Breast epithelium (tissue), 4 donors: ENCODE data around the gene PDLIM5. TPM values are rescaled to one million over a fixed set of nuclear protein-coding genes. Genes with fewer than 3 reads are reported as not detected.
A peak's percentile ranks its signal among the peaks of the same experiment; 100 is the strongest.

ENCODE experiments used
- DNase-seq, 2 donors: peaks; one replicate each; pipeline ENCODE4 v3.0.0-alpha.2; 2019; ENCODE audit warnings: low spot score in 2 of 2
- H3K27ac ChIP-seq, 2 donors: fragments of 200-600 bp; sonication (generic) in 1 of 2; one replicate each; pipeline ENCODE4 v1.5.1; 2016 to 2019; ENCODE audit warnings: mild to moderate bottlenecking in 1 of 2
- H3K27me3 ChIP-seq, 2 donors: fragments of 200-600 bp; sonication (generic) in 1 of 2; one replicate each; pipeline versions ENCODE4 v1.5.1 to v1.6.0; 2017 to 2019; ENCODE audit warnings: control low read depth in 1 of 2, mild to moderate bottlenecking in 1 of 2
- H3K36me3 ChIP-seq: fragments of 200-600 bp; one replicate; pipeline ENCODE4 v1.5.1; 2019
- H3K4me1 ChIP-seq, 2 donors: fragments of 200-600 bp; sonication (generic); one replicate each; pipeline ENCODE4 v1.5.1; 2016 to 2019; ENCODE audit warnings: control low read depth in 1 of 2
- H3K4me3 ChIP-seq, 3 donors: fragments of 200-600 bp; sonication (generic); 1 replicate in 2 of 3; 2 replicates in 1 of 3; pipeline ENCODE4 v1.5.1; 2016 to 2019; ENCODE audit warnings: mild to moderate bottlenecking in 3 of 3, moderate library complexity in 2 of 3
- H3K9me3 ChIP-seq, 2 donors: fragments of 200-600 bp; sonication (generic) in 1 of 2; one replicate each; pipeline ENCODE4 v1.5.1; 2016 to 2019; ENCODE audit warnings: control low read depth in 1 of 2
- POLR2A ChIP-seq: fragments of 450-650 bp; IDR thresholded peaks from one replicate; pipeline ENCODE4 v1.6.1; 2016; ENCODE audit warnings: antibody characterized with exemption, mild to moderate bottlenecking, moderate library complexity
- POLR2AphosphoS5 ChIP-seq, 3 donors: sonication (generic); formaldehyde crosslinking; IDR thresholded peaks; one replicate each; pipeline ENCODE4 v1.6.1; 2017; ENCODE audit warnings: antibody characterized with exemption in 3 of 3
- intact Hi-C: fragments of 100-400 bp; cut with DNase I; formaldehyde crosslinking; loops from one replicate; pipeline ENCODE4 v1.15.1; 2023; ENCODE audit warnings: low total_unique reads
- total RNA-seq, 3 donors: library from RNA; depleted of rRNA; stranded (reverse); fragments of >200 nt; gene quantifications; one replicate each; pipeline ENCODE4 v1.1.0, GENCODE V29; 2016
- TF ChIP-seq, protein P1 (sequence below), 3 donors: fragments of 450-650 bp; IDR thresholded peaks; one replicate each; pipeline ENCODE4 v1.5.1; 2016 to 2017; ENCODE audit warnings: antibody characterized with exemption in 3 of 3, mild to moderate bottlenecking in 3 of 3, moderate library complexity in 3 of 3

Gene PDLIM5
- total RNA-seq, 3 donors from 2014 or later: 120 to 263 (median 158) TPM

DNA sequence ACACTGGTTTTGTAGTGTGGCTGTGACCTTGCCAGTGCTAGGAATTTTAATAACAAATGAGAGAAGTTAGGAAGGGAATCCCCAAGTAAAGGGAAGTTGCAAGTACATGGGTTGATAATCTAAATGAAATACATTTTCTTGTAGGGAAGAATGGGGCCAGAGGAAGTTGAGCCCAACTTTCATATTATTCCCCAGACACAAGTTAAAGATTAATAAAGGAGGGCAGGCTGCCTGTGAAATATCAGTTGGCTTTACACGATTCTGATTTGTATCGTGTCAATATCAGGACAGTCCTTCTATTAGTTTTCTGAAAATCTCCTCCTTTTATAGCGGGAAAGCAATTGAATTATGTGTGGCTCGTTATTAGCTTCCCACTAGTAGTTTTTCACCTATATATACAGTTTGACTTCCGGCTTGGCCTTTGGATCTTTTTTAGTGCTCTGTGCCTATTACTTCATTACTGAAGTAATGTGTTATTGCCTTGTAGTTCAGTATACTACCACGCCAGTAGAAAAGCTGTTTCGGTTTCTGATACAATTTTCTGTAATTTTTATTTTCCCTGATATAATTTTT lies 1.7 kb downstream of the PDLIM5 start:
- Histone ChIP-seq H3K4me3 (peak overlapping the region; percentile 76 to 94 (median 87)), H3K4me1 (peaks cover 0 to 6% of the 10 kb centered on the region in 2 donors), H3K27me3 (no peaks in the 10 kb centered on the region), H3K9me3 (no peaks in the 10 kb centered on the region), H3K36me3 (no peaks in the 10 kb centered on the region), H3K27ac (peak overlapping the region; percentile 94 to 99)
- DNase-seq: no peak
- TF ChIP-seq, protein P1, sequence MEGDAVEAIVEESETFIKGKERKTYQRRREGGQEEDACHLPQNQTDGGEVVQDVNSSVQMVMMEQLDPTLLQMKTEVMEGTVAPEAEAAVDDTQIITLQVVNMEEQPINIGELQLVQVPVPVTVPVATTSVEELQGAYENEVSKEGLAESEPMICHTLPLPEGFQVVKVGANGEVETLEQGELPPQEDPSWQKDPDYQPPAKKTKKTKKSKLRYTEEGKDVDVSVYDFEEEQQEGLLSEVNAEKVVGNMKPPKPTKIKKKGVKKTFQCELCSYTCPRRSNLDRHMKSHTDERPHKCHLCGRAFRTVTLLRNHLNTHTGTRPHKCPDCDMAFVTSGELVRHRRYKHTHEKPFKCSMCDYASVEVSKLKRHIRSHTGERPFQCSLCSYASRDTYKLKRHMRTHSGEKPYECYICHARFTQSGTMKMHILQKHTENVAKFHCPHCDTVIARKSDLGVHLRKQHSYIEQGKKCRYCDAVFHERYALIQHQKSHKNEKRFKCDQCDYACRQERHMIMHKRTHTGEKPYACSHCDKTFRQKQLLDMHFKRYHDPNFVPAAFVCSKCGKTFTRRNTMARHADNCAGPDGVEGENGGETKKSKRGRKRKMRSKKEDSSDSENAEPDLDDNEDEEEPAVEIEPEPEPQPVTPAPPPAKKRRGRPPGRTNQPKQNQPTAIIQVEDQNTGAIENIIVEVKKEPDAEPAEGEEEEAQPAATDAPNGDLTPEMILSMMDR (IDR thresholded peaks at IDR 0.05): no peak
- TF ChIP-seq POLR2AphosphoS5 (IDR thresholded peaks at IDR 0.05) (no peak), POLR2A (no peak)
- intact Hi-C loops: no loop called here

GRCh38 chr4:94454405-94454804 lies 2.7 kb downstream of the PDLIM5 start:
- no peaks in the 10 kb centered on the region for H3K36me3 ChIP-seq
- H3K9me3 ChIP-seq: no peaks in the 10 kb centered on the region
- peak overlapping the region in 2 of 3 donors; percentile 55 to 94 for H3K4me3 ChIP-seq
- peaks cover 0 to 6% of the 10 kb centered on the region in 2 donors for H3K4me1 ChIP-seq
- intact Hi-C loops: no loop called here
- H3K27ac ChIP-seq: peak overlapping the region; percentile 68 to 99
- TF ChIP-seq POLR2AphosphoS5 (IDR thresholded peaks at IDR 0.05) (no peak), POLR2A (no peak)
- TF ChIP-seq, protein P1 (IDR thresholded peaks at IDR 0.05): no peak
- H3K27me3 ChIP-seq: no peaks in the 10 kb centered on the region
- DNase-seq: no peak

DNA sequence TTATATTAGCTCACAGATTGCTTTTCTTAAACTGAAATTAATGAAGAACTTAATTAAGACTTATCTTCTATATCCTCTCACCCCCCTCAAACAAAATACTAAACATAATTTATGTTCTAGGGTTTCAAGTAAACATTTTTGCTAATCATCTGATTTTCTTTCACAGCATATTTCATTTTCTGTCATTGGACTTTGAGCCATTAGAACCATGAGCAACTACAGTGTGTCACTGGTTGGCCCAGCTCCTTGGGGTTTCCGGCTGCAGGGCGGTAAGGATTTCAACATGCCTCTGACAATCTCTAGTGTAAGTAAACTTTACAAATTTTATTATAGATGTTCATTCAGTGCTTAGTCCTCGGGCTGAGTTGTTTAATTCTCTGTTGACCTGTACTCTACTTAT lies 3.3 kb downstream of the PDLIM5 start:
- H3K4me1 ChIP-seq: peaks cover 0 to 6% of the 10 kb centered on the region in 2 donors
- peak; percentile 67 for DNase-seq
- H3K27me3 ChIP-seq: no peaks in the 10 kb centered on the region
- no peaks in the 10 kb centered on the region for H3K9me3 ChIP-seq
- no peaks in the 10 kb centered on the region for H3K36me3 ChIP-seq
- TF ChIP-seq, protein P1 (IDR thresholded peaks at IDR 0.05): no peak
- TF ChIP-seq POLR2AphosphoS5 (IDR thresholded peaks at IDR 0.05): no peak
- no peak for TF ChIP-seq POLR2A
- intact Hi-C loops: no loop called here
- peak overlapping the region; percentile 68 to 99 for H3K27ac ChIP-seq
- H3K4me3 ChIP-seq: peak overlapping the region in 2 of 3 donors; percentile 55 to 94

- Histone ChIP-seq H3K27me3 (no peaks in the 10 kb centered on the region), H3K4me3 (peak overlapping the region in 1 of 3 donors; percentile 33), H3K27ac (peak overlapping the region; percentile 49 to 71), H3K36me3 (no peaks in the 10 kb centered on the region), H3K4me1 (peaks cover 0 to 6% of the 10 kb centered on the region in 2 donors), H3K9me3 (no peaks in the 10 kb centered on the region)
- no peak for DNase-seq
- intact Hi-C loops: no loop called here
- TF ChIP-seq POLR2AphosphoS5 (IDR thresholded peaks at IDR 0.05) (no peak), POLR2A (no peak)
- TF ChIP-seq, protein P1 (IDR thresholded peaks at IDR 0.05): no peak
Measured at GRCh38 chr4:94457692-94458106, 6.0 kb downstream of the PDLIM5 start.

- no peak overlapping the region for H3K4me3 ChIP-seq
- no peak for TF ChIP-seq POLR2AphosphoS5 (IDR thresholded peaks at IDR 0.05)
- TF ChIP-seq POLR2A: no peak
- TF ChIP-seq, protein P1 (IDR thresholded peaks at IDR 0.05): no peak
- no peaks in the 10 kb centered on the region for H3K9me3 ChIP-seq
- H3K4me1 ChIP-seq: peaks cover 0 to 6% of the 10 kb centered on the region in 2 donors
- peak overlapping the region; percentile 70 to 71 for H3K27ac ChIP-seq
- DNase-seq: no peak
- no peaks in the 10 kb centered on the region for H3K36me3 ChIP-seq
- H3K27me3 ChIP-seq: no peaks in the 10 kb centered on the region
- intact Hi-C loops: no loop called here
Measured at GRCh38 chr4:94458682-94459081, 6.9 kb downstream of the PDLIM5 start.
